Sigmoid colon (tissue), 3 donors: ENCODE data around the gene HINFP.

ENCODE experiments used
- POLR2A ChIP-seq, 2 donors: fragments of 450-650 bp; IDR thresholded peaks; one replicate each; pipeline ENCODE4 v1.6.1; 2016; ENCODE audit warnings: antibody characterized with exemption in 2 of 2, mild to moderate bottlenecking in 2 of 2, moderate library complexity in 2 of 2
- TF ChIP-seq, protein P1 (sequence below), 4 experiments: fragments of 450-650 bp in 3 of 4; fragments of 200-600 bp in 1 of 4; IDR thresholded peaks; one replicate each; pipeline ENCODE4 v1.5.1; 2016 to 2019; ENCODE audit warnings: antibody characterized with exemption in 4 of 4, mild to moderate bottlenecking in 3 of 4, moderate library complexity in 2 of 4

DNA sequence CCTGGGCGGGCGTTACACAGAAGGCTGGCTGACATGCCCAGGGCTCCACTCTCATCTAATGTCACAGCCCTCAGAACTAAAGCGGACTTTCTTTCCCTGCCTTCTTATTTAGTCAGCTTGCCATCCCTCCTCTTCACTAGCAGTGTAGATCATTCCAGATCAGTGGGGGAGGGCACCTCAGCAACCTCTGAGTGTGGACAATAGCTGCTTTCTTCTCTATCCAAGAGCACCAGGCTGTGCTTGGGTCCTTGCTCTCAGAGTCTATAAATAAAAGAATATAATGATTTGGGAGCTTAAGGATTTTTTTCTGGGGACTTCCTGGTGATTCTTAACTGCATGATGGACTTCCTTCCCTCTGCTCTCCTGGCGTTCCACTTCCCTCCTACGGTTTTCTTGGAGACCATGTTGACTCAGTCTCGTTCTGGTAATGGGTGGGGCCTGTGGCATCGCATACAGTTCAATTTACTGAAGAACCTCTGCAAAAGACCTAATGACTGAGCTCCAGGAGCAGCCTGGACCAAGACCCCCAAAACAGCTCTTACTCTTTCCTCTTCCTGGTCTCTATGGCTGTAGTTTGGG, 39.6 kb upstream of the HINFP start:
- TF ChIP-seq, protein P1, sequence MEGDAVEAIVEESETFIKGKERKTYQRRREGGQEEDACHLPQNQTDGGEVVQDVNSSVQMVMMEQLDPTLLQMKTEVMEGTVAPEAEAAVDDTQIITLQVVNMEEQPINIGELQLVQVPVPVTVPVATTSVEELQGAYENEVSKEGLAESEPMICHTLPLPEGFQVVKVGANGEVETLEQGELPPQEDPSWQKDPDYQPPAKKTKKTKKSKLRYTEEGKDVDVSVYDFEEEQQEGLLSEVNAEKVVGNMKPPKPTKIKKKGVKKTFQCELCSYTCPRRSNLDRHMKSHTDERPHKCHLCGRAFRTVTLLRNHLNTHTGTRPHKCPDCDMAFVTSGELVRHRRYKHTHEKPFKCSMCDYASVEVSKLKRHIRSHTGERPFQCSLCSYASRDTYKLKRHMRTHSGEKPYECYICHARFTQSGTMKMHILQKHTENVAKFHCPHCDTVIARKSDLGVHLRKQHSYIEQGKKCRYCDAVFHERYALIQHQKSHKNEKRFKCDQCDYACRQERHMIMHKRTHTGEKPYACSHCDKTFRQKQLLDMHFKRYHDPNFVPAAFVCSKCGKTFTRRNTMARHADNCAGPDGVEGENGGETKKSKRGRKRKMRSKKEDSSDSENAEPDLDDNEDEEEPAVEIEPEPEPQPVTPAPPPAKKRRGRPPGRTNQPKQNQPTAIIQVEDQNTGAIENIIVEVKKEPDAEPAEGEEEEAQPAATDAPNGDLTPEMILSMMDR (IDR thresholded peaks at IDR 0.05) = no peak
- TF ChIP-seq POLR2A (IDR thresholded peaks at IDR 0.05) = no peak
